HUES48 (cell line): ENCODE results near the gene ALPG.
"Not testable (repeated sequence)": the region's sequence is repeated elsewhere in the genome, so short reads cannot be mapped to it uniquely, and the experiment has no call there.

Experiments
- H3K27ac ChIP-seq: one replicate; pipeline ENCODE4 v1.7.0; 2013; ENCODE audit warnings: low read depth, low read length, inconsistent platforms
- H3K27me3 ChIP-seq: 2 replicates; pipeline ENCODE4 v1.6.1; 2013; ENCODE audit warnings: mild to moderate bottlenecking, low read length; ENCODE audit not compliant: control insufficient read depth, insufficient read depth
- H3K36me3 ChIP-seq: 2 replicates; pipeline ENCODE4 v1.6.1; 2013; ENCODE audit warnings: low read length; ENCODE audit not compliant: control insufficient read depth, insufficient read depth
- H3K4me1 ChIP-seq: 2 replicates; pipeline ENCODE4 v1.6.1; 2013; ENCODE audit warnings: mild to moderate bottlenecking, low read length; ENCODE audit not compliant: control insufficient read depth, insufficient read depth
- H3K4me3 ChIP-seq: 2 replicates; pipeline ENCODE4 v1.5.1; 2013; ENCODE audit warnings: mild to moderate bottlenecking, low read depth, low read length
- H3K9ac ChIP-seq: 2 replicates; pipeline ENCODE4 v1.6.1; 2013; ENCODE audit warnings: mild to moderate bottlenecking, low read depth, low read length, moderate library complexity
- H3K9me3 ChIP-seq: 2 replicates; pipeline ENCODE4 v1.6.1; 2013; ENCODE audit warnings: low read length; ENCODE audit not compliant: control insufficient read depth, insufficient read depth

Gene ALPG

DNA sequence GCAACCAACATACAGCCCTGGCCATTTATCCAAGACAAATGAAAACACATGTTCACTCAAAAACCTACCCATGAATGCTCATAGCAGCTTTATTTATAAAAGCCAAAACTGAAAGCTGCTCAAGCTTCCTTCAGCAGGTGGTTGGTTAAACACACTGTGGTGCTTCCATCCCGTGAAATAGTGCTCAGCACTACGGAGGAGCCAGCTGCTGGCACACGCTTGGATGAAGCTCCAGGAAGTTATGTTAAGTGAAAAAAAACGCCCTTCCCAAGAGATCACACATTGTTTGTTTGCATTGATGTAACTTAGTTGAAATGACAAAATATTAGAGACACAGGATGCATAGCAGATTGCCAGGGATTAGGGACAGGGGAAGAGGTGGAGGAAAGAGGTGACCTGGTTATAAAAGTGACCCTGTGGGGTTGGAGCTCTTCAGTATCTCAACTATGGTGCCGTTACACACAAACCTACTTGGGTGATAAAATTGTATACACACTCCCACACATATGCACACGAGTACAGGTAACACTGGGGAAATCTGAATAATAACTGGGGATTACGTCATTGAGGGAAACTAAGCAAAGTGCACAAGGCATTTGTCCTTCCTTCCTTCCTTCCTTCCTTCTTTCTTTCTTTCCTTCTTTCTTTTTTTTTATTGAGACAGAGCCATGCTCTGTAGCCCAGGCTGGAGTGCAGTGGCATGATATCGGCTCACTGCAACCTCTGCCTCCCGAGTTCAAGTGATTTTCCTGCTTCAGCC, 6.2 kb upstream of the ALPG start:
- no peak overlapping the region for H3K9ac ChIP-seq
- no peak overlapping the region for H3K27ac ChIP-seq
- no peaks in the 10 kb centered on the region for H3K9me3 ChIP-seq
- H3K4me1 ChIP-seq: no peaks in the 10 kb centered on the region
- no peak overlapping the region for H3K4me3 ChIP-seq
- peaks cover 7% of the 10 kb centered on the region; the same call in 1 of the 2 replicates for H3K36me3 ChIP-seq
- H3K27me3 ChIP-seq: no peaks in the 10 kb centered on the region

DNA sequence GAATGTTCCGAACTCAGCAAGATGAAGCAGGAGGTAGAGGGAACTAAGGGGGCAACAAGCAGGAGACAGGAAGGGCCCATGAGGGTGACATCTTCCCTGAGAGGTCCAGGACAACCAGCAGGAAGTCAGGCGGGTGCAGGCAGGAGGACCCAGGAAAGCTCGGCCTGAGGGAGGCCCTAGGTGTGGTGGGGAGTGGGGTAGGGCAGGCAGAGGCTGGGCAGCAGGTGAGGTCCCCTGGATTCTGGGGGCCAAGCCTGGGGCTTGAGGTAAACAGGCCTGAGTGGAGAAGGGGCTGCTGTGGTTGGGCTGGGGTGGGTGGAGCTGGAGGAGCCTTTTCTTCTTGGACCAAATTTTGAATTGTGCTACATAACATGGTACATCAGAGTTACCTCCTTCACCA, 4.1 kb upstream of the ALPG start:
- H3K4me3 ChIP-seq: no peak overlapping the region
- no peaks in the 10 kb centered on the region for H3K27me3 ChIP-seq
- H3K9me3 ChIP-seq: no peaks in the 10 kb centered on the region
- H3K36me3 ChIP-seq: peaks cover 12% of the 10 kb centered on the region; the same call in 1 of the 2 replicates
- no peak overlapping the region for H3K27ac ChIP-seq
- no peak overlapping the region for H3K9ac ChIP-seq
- H3K4me1 ChIP-seq: no peaks in the 10 kb centered on the region

DNA sequence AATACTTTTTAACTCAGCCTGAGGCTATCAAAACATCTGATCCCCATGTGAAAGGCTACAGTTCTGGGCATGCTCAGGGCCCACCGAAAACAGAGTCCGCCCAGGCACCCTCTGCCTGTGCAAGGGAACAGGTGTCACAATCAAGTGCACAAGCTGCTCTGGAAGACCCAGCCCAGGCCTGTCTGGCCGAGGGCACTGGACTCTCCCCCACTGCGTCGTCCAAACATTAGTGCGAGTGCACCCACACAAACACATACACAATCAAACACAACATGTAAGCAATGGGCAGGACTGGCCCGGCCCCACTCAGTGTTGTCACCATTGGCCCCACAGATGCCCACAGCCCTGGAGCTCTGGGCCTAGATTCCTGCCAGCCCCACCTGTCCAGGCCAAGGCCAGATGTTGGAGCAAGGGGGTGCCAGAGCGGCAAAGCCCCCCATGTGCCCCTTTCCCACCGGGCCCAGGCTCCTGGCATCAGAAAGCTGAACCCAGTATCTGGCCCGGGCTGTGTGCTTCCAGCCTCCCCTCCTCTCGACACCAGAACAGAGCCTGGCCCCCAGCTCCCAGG, 617 bp upstream of the ALPG start:
- Histone ChIP-seq H3K9me3 (no peaks in the 10 kb centered on the region), H3K27me3 (no peaks in the 10 kb centered on the region), H3K4me1 (no peaks in the 10 kb centered on the region), H3K9ac (no peak overlapping the region), H3K27ac (no peak overlapping the region), H3K36me3 (peaks cover 12% of the 10 kb centered on the region; the same call in 1 of the 2 replicates), H3K4me3 (no peak overlapping the region)

DNA sequence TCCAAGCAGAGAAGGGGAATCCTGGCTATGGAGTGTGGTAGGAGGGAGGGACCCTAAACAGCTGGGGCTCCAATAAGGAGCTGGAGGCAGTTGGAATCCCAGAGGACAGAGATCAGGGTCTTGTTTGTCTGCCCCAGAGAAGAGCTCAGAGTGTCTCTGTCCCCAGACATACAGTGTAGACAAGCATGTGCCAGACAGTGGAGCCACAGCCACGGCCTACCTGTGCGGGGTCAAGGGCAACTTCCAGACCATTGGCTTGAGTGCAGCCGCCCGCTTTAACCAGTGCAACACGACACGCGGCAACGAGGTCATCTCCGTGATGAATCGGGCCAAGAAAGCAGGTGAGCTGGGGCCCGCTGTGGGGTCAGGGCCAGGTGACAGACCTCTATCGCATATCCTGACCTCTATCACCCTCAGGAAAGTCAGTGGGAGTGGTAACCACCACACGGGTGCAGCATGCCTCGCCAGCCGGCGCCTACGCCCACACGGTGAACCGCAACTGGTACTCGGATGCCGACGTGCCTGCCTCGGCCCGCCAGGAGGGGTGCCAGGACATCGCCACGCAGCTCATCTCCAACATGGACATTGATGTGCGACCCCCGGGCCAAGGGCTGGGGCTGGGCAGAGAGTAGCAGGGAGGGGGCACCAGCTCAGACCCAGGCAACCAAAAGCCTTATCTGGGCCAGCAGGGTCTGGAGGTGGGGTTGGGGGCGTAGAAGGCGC, 945 bp downstream of the ALPG start:
- H3K36me3 ChIP-seq: peaks cover 13% of the 10 kb centered on the region; the same call in 1 of the 2 replicates
- H3K27ac ChIP-seq, H3K9ac ChIP-seq, H3K27me3 ChIP-seq, H3K9me3 ChIP-seq, H3K4me1 ChIP-seq, H3K4me3 ChIP-seq: not testable (repeated sequence)

DNA sequence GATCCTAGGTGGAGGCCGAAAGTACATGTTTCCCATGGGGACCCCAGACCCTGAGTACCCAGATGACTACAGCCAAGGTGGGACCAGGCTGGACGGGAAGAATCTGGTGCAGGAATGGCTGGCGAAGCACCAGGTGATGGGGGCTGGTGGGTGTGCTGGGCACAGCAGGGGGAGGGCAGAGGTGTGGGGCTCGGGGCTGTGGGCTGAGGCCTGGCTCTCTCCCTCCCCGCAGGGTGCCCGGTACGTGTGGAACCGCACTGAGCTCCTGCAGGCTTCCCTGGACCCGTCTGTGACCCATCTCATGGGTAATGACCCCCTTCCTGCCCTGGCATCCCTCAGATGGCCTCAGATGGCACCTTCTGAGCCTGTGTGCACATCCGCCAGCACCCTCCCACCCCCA, 1.6 kb downstream of the ALPG start:
- H3K36me3 ChIP-seq, H3K27ac ChIP-seq, H3K9ac ChIP-seq, H3K4me3 ChIP-seq, H3K27me3 ChIP-seq, H3K4me1 ChIP-seq, H3K9me3 ChIP-seq: not testable (repeated sequence)

DNA sequence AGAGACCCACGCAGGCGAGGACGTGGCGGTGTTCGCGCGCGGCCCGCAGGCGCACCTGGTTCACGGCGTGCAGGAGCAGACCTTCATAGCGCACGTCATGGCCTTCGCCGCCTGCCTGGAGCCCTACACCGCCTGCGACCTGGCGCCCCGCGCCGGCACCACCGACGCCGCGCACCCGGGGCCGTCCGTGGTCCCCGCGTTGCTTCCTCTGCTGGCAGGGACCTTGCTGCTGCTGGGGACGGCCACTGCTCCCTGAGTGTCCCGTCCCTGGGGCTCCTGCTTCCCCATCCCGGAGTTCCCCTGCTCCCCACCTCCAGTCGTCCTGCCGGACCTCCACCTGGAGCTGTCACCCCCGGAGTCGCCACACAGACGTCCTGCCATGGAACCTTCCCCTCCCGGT, 3.0 kb downstream of the ALPG start:
- not testable (repeated sequence) for H3K4me1 ChIP-seq, H3K36me3 ChIP-seq, H3K27me3 ChIP-seq, H3K9me3 ChIP-seq, H3K27ac ChIP-seq, H3K4me3 ChIP-seq, H3K9ac ChIP-seq

DNA sequence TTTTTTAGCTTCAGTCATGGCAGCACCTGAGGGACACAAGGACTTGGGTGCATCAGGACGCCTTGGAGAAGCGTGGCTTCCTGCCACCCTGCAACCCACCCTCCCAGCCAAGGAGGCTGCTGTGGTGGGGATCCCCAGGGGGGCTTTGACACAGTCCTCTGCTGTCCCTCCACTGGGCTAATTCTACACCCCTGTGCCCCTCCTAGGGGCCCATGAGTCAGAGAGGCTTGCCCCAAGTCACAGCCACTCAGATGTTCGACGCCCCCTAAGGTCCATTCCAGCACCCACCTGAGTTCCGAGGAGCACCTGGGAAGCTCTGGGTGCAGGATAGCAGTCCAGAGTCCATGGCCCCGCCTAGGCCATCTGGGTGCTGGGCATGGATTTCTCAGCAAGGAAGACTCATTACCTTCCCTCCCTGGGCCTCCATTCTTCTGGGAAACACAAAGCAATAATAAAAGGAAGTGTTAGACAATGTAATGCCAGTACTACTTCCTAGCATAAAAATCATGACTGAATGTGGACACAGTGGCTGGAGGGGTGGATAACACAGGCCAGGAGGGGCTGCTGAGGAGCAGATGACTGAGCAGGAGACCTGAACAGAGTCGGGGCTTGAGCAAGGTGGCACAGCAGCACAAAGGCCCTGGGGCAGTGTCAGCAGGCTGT, 3.7 kb downstream of the ALPG start:
- Histone ChIP-seq H3K4me3 (no peak overlapping the region), H3K9ac (no peak overlapping the region), H3K27ac (no peak overlapping the region), H3K36me3 (peaks cover 11% of the 10 kb centered on the region; the same call in 1 of the 2 replicates), H3K9me3 (no peaks in the 10 kb centered on the region), H3K4me1 (no peaks in the 10 kb centered on the region), H3K27me3 (no peaks in the 10 kb centered on the region)

DNA sequence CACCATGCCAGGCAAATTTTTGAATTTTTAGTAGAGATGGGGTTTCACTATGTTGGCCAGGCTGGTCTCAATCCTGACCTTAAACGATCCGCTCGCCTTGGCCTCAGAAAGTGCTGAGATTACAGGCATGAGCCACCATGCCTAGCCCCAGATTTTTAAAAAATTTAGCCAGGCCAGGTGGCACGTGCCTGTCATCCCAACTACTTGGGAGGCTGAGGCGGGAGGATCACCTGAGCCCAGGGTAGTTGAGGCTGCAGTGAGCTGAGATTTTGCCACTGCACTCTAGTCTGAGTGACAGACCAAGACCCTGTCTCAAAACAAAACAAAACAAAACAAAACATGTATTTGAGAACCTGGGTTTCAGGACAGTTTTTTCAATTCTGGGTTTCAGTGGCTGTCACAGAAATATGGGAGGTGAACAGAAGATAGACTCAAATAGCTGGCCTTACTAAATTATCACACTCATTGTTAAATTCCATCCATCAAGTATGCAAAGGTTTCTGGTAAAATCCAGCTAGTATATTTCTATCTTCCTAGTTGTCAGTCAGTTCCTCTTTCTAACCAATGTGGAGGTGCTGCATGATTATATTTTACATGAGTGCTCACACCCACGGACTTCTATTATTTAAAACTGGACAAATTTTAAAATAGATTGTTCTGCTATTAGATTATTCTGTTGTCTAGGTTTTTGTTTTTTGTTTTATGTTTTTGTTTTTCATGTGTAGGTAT, 5.4 kb downstream of the ALPG start:
- Histone ChIP-seq H3K9ac (no peak overlapping the region), H3K36me3 (peaks cover 27% of the 10 kb centered on the region), H3K4me3 (no peak overlapping the region), H3K4me1 (no peaks in the 10 kb centered on the region), H3K9me3 (no peaks in the 10 kb centered on the region), H3K27me3 (no peaks in the 10 kb centered on the region), H3K27ac (no peak overlapping the region)

DNA sequence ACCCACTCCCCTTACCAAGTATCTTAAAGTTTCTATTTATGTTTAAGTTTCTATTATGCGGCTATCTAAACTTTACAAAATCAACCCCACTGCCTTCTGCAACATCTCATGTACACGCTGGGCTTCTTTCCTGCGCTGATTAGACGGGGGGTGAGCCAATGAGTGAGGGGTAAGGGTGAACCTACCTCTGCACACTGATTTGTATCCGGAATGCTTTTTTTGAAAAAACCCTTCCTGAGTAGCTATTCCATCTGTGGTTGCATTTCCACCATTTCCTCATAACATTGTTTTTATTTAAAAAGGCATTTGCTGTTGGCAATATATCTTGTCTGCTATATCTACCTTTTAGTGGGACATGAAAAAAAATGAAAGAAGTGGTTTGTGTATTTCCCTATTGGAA, 6.3 kb downstream of the ALPG start:
- Histone ChIP-seq H3K4me1 (peaks cover under 1% of the 10 kb centered on the region; the same call in 1 of the 2 replicates), H3K4me3 (no peak overlapping the region), H3K9me3 (no peaks in the 10 kb centered on the region), H3K27ac (no peak overlapping the region), H3K27me3 (peaks cover 1% of the 10 kb centered on the region), H3K36me3 (peaks cover 32% of the 10 kb centered on the region), H3K9ac (no peak overlapping the region)

DNA sequence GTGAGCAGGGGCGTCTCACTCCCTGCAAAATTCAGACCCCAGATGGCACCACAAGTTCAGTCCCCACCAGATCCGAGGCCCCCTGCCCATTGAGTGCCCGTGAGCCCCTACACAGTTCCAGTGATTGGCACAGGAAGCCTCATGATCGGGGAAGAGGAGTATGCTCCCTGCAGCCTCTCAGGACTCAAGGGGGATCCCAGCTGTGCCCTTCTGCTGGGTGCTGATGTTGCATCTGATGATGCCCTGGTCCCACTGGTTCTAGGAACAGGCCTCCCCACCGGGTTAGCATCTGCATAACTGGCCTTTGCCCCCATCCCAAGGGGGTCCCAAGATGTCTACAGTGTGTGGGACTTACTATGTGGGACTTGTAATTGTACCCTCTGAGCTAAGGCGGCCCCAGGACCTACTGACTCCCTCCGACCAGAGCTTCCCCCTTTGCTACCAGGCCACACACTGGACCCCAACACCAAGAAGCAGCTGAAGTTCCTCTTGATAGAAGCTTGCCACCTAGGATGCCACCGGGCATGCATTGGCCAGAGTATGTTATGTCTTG, 8.6 kb downstream of the ALPG start:
- Histone ChIP-seq H3K27ac (no peak overlapping the region), H3K4me3 (no peak overlapping the region), H3K9ac (no peak overlapping the region), H3K9me3 (no peaks in the 10 kb centered on the region), H3K27me3 (peaks cover 23% of the 10 kb centered on the region), H3K4me1 (peaks cover 6% of the 10 kb centered on the region; the same call in 1 of the 2 replicates), H3K36me3 (peaks cover 49% of the 10 kb centered on the region)
